HG02981 (cell line): ENCODE data around the gene TSC22D3.

ENCODE experiments used
- ATAC-seq: cut with Tn5 transposase; IDR thresholded peaks from one replicate; pipeline ENCODE4 v1.9.1; 2021; ENCODE audit warnings: mild to moderate bottlenecking, moderate library complexity; ENCODE audit not compliant: unreplicated experiment

Gene TSC22D3

GRCh38 chrX:107666931-107667330 lies 108.7 kb downstream of the TSC22D3 start:
- no peak for ATAC-seq
